OCI-M2 (cell line): ENCODE data around the gene ARF3.

Experiments used
- DNase-seq: peaks from one replicate; lab custom pipeline; 2025; ENCODE audit not compliant: unreplicated experiment; lab: John Stamatoyannopoulos, UW

Gene ARF3

GRCh38 chr12:48982397-48983080 is 25.3 kb upstream of the ARF3 start:
- no peak for DNase-seq

DNA sequence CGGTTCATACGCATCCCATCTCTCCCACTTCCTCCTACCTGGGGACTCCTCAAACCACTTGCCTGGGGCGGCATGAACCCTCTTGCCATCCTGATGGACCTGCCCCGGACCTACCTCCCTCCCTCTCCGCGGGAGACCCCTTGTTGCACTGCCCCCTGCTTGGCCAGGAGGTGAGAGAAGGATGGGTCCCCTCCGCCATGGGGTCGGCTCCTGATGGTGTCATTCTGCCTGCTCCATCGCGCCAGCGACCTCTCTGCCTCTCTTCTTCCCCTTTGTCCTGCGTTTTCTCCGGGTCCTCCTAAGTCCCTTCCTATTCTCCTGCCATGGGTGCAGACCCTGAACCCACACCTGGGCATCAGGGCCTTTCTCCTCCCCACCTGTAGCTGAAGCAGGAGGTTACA is 24.5 kb upstream of the ARF3 start:
- DNase-seq: no peak

- DNase-seq: no peak
Observed at GRCh38 chr12:48980953-48981756, 23.9 kb upstream of the ARF3 start.

- DNase-seq: no peak
Observed at GRCh38 chr12:48980389-48980952, 23.2 kb upstream of the ARF3 start.

GRCh38 chr12:48979602-48980388 is 22.5 kb upstream of the ARF3 start:
- no peak for DNase-seq

DNA sequence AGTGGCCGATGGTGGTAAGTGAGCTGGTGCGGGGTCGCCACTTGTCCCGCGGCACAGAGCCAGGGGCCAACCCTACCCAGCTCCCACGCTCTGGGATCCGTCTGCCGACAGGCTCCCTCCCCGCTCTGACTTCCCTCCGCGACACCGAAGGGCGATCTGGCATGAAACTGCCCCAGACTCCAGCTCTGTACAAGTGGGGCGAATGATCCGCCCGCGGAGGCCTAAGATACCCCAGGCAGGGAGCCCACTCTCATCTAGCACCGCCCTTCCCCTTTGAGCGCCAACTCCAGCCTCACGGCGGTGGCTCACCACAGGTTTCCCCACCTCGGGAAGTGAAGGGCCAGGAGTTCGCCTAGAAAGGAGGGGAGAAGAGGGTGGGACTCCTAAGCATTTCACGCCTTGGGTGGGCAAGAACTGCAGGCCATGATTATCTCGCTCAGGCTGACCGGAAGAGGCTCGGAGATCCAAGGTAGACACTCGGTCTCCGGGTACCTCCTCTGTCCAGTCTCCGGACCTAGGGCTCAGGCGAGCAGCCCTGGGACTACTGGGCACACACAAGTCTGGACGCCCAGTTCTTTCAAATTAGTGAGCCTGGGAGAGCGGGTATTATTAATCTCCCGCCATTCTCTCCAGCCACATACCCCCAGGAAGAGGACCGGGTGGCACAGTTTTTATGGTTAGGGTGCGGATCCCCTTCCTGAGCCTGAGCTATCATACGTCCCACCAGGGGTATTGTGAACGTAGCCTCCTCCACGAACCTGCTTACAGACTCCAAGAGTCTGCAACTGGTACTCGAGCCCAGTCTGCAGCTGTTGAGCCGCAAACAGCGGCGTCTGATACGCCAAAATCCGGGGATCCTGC is 21.7 kb upstream of the ARF3 start:
- DNase-seq: no peak

GRCh38 chr12:48978291-48978740 is 21.0 kb upstream of the ARF3 start, which contains the start of gene WNT1:
TSS of gene WNT1 (plus strand) at chr12:48978322. CDS start at chr12:48978651, 329 bp downstream.
- DNase-seq: no peak

DNA sequence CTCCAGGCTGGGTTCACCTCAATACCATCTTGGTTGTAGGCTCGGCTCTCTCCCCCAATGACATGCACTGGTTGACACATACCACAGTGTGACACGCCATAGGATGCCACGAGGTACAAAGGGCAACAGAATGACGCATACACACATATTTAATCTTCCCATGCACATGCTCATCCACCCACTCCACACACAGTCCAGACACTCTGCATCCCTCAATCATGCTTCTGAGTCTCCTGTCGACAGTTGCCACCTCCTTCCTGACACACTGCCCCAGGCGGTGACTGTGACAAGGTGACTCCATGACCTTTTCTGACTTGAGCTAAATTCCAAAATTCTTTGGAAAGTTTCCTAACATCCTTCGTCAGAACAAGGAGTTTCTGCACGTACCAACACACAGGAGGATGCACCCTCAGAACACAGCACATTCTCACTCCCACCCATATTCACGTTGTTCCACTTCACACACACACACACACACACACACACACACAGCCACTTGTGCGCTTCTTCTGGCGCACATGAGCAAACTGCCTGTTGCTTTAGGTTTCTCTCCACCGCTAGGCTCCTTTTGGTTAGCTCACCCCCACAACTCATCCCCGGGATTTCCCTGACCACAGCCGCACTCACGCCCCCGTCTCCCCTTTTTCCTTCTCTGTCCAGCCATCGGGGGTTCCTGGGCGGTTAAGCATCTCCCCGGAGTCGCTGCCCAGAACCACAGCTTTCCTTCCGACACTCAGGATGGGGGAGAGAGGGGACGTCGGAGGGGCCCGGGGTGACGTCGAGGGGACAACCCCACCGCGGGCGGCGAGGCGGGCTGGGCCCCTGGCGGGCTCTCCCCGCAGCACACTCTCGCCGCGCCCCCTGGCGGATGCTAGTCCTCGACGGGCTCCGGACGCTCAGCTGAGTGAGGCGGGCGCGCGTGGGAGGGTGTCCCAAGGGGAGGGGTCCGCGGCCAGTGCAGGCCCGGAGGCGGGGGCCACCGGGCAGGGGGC is 20.3 kb upstream of the ARF3 start:
- no peak for DNase-seq

- no peak for DNase-seq
Observed at GRCh38 chr12:48973941-48974673, 16.8 kb upstream of the ARF3 start.

DNA sequence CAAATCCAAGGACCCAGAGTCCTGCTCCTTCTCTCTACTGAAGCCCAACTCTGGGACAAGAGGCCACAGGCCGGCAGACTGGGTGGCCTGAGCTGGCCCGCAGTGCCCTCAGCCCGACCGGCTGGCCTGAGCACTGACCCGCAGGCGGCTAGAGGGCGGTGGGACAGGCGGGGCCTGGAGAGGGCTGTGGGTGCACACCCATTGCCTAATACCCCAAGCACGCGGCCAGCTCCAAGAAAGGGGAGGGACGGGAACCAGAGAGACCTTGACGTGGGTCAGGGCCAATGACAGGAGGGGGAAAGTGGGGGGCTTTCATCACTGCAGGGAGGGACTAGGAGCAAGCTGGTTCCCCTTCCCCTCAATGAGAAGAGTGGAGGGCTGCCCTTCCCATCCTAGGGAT is 16.2 kb upstream of the ARF3 start:
- no peak for DNase-seq

DNA sequence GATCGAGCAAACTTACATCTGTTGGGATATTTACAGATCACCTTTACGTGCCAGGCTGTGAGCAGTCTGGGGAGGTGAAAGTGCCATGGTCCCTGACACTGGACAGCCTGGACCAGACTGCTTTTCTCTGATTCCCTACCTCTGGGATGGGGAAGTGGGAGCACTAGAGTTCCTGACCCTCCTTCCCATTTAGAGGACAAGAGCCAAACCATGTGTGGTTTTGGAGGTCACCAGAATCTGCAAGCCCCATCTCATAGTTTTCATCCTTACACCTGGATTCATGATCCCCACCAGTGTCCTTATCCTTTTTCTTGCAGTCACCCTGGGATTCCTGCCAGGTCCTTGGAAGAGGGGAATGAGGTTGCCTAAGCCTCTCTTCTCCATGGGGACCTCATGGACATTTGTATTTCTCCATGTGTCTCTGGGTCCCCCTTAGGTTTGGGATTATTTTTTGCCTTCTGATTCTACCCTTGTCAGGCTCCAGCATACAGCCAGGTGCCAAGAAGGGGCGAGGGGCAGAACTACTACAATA is 15.7 kb upstream of the ARF3 start:
- no peak for DNase-seq

DNA sequence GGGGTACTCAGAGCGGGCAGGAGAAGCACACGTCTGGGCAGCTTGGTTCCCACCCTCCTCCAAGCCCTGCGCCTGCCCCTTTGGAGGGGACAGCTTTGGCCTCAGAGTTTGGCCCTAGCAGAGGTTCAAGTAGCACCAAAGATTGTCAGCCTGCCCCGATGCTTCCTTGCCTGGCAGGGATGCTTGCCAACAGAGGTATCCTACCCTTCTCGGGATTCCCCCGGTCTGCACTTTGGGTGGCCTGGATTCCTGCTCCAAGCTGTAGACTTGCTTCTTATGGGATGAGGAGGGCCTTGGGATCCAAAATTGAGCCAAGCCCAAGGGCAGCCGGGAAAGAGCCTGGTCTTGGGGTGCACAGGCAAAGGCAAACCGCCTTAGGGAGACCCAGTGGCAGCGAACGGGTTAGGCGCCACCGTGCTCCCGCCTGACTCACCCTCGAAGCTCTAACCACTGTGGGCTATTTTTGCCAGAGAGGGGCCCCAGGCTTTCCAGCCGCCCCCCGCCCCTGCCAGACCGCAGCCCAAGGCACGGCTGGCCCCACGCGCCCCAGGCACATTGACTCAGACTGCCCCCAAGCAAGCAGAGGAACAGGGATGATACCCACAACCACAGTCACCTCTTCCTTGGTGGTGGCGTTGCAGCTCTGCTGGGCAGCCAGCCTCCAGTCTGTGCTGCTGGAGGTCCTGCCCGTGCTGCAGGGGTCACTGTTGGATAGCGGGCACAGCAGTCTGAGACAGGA is 15.1 kb upstream of the ARF3 start:
- no peak for DNase-seq

DNA sequence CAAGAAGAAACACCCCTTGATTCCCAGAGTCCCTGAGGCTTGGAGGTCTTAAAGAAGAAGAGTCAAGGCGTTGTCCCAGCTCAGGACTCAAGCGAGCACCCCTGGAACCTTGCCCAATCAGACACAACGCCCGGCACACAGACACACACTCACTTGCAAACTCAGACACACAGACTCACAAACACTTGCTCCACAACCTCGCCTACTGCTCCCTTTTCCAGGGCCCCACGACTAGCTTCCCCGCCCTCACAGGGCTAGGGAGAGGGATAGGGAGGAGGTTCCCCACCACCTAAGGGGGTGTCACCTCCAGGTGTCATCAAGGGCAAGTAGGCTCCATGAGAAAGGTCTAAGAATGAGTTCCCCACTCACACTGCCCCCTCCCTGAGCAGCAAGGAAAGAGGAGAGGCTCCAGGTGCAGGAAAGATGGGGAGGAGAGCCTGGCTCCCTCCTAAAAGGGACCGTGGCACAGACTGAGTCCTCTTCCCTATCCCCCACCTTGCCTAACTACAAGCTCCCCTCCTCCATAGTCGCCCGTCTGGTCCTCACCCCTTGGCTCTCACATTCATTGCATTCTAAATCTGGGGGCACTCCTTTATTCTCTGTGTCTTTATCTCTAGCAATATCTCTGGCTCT is 13.5 kb upstream of the ARF3 start:
- no peak for DNase-seq

DNA sequence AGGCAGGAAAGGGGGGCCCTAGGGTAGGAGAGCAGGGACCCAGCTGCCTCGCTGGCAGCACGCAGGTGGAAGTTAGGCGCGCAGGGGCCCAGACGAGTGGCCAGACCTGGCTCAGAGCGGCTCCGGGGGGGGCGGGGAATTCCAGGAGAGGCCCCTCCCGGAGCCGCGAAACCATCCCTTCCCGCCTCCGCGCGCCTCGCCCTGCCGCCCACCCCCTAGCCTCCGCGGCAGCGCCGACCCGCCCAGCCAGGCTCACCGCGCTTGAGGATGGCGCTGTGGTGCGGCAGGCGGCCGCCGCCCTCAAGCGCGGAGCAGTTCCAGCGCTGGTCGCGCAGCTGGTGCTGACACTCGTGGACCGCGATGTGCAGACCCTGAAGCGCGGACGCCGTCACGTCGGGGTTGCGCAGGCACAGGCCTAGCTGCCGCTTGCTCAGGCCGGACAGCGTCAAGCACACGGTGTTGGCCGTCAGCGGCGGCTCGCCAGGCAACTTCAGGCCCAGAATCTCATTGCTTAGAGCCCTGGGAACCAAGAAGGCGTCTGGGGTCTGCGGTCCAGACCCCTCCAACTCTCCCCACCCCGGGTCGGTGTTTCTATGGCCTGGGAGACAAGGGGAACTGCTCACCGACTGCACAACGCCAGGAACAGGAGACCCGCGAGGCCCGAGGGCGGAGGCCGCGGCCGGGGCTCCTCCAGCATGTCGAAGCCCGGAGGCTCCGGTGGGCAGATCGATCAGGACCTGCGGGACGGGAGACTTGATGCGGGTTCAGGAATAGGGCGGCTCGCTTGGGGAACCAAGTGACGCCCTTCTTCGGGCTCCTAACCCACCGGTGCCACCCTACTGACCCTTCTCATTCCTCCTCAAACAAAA is 12.8 kb upstream of the ARF3 start:
- DNase-seq: no peak

GRCh38 chr12:48969160-48969771 is 12.0 kb upstream of the ARF3 start:
- no peak for DNase-seq

DNA sequence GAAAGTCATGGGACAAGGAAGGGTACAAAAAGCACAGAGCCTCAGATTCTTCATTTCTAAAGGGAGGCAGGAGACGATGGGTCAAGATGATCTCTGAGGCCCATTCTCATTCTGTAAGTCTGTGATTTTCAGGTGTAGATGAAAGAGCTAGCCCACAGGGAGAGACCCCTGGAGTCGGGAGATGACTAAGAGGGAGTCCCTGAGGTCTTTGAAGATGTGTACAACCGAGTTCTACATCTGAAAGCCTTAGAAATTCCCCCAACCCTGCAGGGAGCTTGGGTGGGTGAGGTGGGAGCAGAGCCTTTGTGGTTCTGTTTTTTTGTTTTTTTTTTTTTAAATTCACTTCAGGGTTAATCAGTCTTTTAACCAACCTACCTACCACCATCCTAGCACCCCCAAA is 11.2 kb upstream of the ARF3 start:
- no peak for DNase-seq
